Neuronal stem cell (in vitro differentiated cells): ENCODE results near the gene ZNF766.

ENCODE experiments used
- DNase-seq: peaks from one replicate; pipeline ENCODE4 v3.0.0-alpha.2; 2013; ENCODE audit warnings: low spot score
- H2AFZ ChIP-seq: one replicate; pipeline ENCODE4 v1.6.1; 2013; ENCODE audit warnings: mild to moderate bottlenecking, low read length, inconsistent platforms
- H2AK5ac ChIP-seq: 2 replicates; pipeline ENCODE4 v1.6.1; 2013; ENCODE audit warnings: low read depth, mild to moderate bottlenecking, inconsistent platforms, low read length, moderate library complexity, mixed read lengths
- H2BK120ac ChIP-seq: 2 replicates; pipeline ENCODE4 v1.6.1; 2013; ENCODE audit warnings: low read depth, mild to moderate bottlenecking, inconsistent platforms, low read length, moderate library complexity, mixed read lengths
- H2BK12ac ChIP-seq: one replicate; pipeline ENCODE4 v1.6.1; 2013; ENCODE audit warnings: low read length, inconsistent platforms
- H2BK15ac ChIP-seq: 2 replicates; pipeline ENCODE4 v1.6.1; 2013; ENCODE audit warnings: mild to moderate bottlenecking, low read length, inconsistent platforms, mixed read lengths
- H2BK5ac ChIP-seq: one replicate; pipeline ENCODE4 v1.6.1; 2013; ENCODE audit warnings: inconsistent platforms, mild to moderate bottlenecking, low read length, moderate library complexity
- H3K14ac ChIP-seq: one replicate; pipeline ENCODE4 v1.6.1; 2013; ENCODE audit warnings: low read length, inconsistent platforms
- H3K18ac ChIP-seq: 2 replicates; pipeline ENCODE4 v1.6.1; 2013; ENCODE audit warnings: low read length, inconsistent platforms
- H3K23ac ChIP-seq: 2 replicates; pipeline ENCODE4 v1.6.1; 2013; ENCODE audit warnings: low read depth, mild to moderate bottlenecking, mixed read lengths, low read length, inconsistent platforms; ENCODE audit not compliant: poor library complexity
- H3K27ac ChIP-seq: replicated peaks from 3 replicates; pipeline ENCODE4 v1.5.1; 2013; ENCODE audit warnings: low read length, inconsistent platforms
- H3K27me3 ChIP-seq, 3 experiments: 2 replicates each; pipeline ENCODE4 v1.6.1; 2013; ENCODE audit warnings: low read length in 3 of 3, mild to moderate bottlenecking in 2 of 3, inconsistent platforms in 1 of 3, low read depth in 1 of 3, mixed read lengths in 1 of 3, moderate library complexity in 1 of 3; ENCODE audit not compliant: control insufficient read depth in 3 of 3, insufficient read depth in 3 of 3
- H3K36me3 ChIP-seq, 2 donors: replicated peaks in 1 of 2; 2 replicates each; pipeline ENCODE4 v1.6.1; 2013; ENCODE audit warnings: low read length in 2 of 2; ENCODE audit not compliant: control insufficient read depth in 2 of 2, insufficient read depth in 2 of 2
- H3K4ac ChIP-seq: 2 replicates; pipeline ENCODE4 v1.6.1; 2013; ENCODE audit warnings: inconsistent platforms, mild to moderate bottlenecking, low read length, moderate library complexity
- H3K4me1 ChIP-seq, 2 donors: 1 replicate in 1 of 2; 2 replicates in 1 of 2; pipeline ENCODE4 v1.6.1; 2013; ENCODE audit warnings: low read length in 2 of 2, low read depth in 1 of 2; ENCODE audit not compliant: control insufficient read depth in 2 of 2, insufficient read depth in 1 of 2
- H3K4me2 ChIP-seq: one replicate; pipeline ENCODE4 v1.6.1; 2013; ENCODE audit warnings: mild to moderate bottlenecking, low read length, inconsistent platforms; ENCODE audit not compliant: insufficient read depth, poor library complexity, severe bottlenecking
- H3K4me3 ChIP-seq, 2 donors: 2 replicates each; pipeline ENCODE4 v1.5.1; 2013; ENCODE audit warnings: low read length in 2 of 2, mild to moderate bottlenecking in 2 of 2, inconsistent platforms in 1 of 2, moderate library complexity in 1 of 2
- H3K79me1 ChIP-seq: one replicate; pipeline ENCODE4 v1.6.1; 2013; ENCODE audit warnings: low read depth, mild to moderate bottlenecking, inconsistent platforms, low read length, moderate library complexity
- H3K9ac ChIP-seq: one replicate; pipeline ENCODE4 v1.6.1; 2013; ENCODE audit warnings: mild to moderate bottlenecking, low read depth, low read length, inconsistent platforms; ENCODE audit not compliant: poor library complexity
- H3K9me3 ChIP-seq, 2 donors: replicated peaks in 1 of 2; 2 replicates each; pipeline versions ENCODE3 to v1.6.1; 2013; ENCODE audit warnings: low read length in 2 of 2, mild to moderate bottlenecking in 2 of 2, inconsistent platforms in 1 of 2, low read depth in 1 of 2, mixed read lengths in 1 of 2, moderate library complexity in 1 of 2; ENCODE audit not compliant: control insufficient read depth in 2 of 2, insufficient read depth in 1 of 2
- H4K8ac ChIP-seq: one replicate; pipeline ENCODE4 v1.6.1; 2013; ENCODE audit warnings: low read depth, mild to moderate bottlenecking, inconsistent platforms, low read length, moderate library complexity
- H4K91ac ChIP-seq: one replicate; pipeline ENCODE4 v1.6.1; 2013; ENCODE audit warnings: low read length, low read depth, mild to moderate bottlenecking, inconsistent platforms; ENCODE audit not compliant: poor library complexity
- WGBS, 2 donors: extraction: QIAGEN DNeasy Blood & Tissue Kit; methylation state at CpG; one replicate each; pipeline ENCODE4 v1.1.7; 2013; ENCODE audit warnings: missing lambda C conversion rate in 2 of 2, mixed read lengths in 1 of 2; ENCODE audit not compliant: insufficient read length in 2 of 2, insufficient replicate concordance in 1 of 2; ENCODE audit errors: extremely low coverage in 2 of 2; 5-methylcytosine and 5-hydroxymethylcytosine counted together

ZNF766 gene

DNA sequence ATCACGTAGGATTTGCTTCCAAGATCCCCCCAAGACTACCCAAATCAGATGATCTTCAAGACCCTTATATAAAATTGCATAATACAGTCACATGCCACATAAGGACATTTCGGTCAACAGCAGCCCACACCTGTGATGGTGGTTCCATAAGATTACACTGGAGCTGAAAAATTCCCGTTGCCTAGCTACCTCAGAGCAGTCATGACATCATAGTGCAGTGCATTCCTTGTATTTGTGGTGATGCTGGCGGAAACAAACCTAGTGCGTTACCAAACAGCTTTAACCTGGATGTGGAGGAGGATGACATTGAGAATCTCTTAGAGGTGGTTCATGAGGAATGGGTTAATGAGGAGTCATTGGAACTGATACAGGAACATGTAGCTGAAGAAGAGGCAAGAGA lies 4.8 kb downstream of the ZNF766 start:
- Histone ChIP-seq H3K36me3 (peaks cover 15 to 77% of the 10 kb centered on the region in 2 donors), H2AK5ac (no peak overlapping the region), H3K79me1 (peaks cover 15% of the 10 kb centered on the region), H2BK5ac (no peak overlapping the region), H3K9ac (no peak overlapping the region), H3K4me2 (no peak overlapping the region), H2BK15ac (no peak overlapping the region), H3K18ac (no peak overlapping the region), H3K14ac (no peak overlapping the region), H3K4me1 (peaks cover 0 to 1% of the 10 kb centered on the region in 2 donors), H3K4ac (no peak overlapping the region), H2BK120ac (no peak overlapping the region), H3K9me3 (peaks cover 12 to 75% of the 10 kb centered on the region in 2 donors), H3K27me3 (no peaks in the 10 kb centered on the region), H3K27ac (no peak overlapping the region), H2BK12ac (no peak overlapping the region), H4K91ac (no peak overlapping the region), H2AFZ (no peak overlapping the region), H3K4me3 (no peak overlapping the region), H3K23ac (no peak overlapping the region), H4K8ac (no peak overlapping the region)
- no CpG with 5 or more reads among the region's 5 CpGs for WGBS, 2 donors
- no peak for DNase-seq

- Histone ChIP-seq H4K8ac (no peak overlapping the region), H2AFZ (no peak overlapping the region), H3K9me3 (peaks cover 12 to 86% of the 10 kb centered on the region in 2 donors), H3K36me3 (peaks cover 16 to 81% of the 10 kb centered on the region in 2 donors), H3K4me3 (no peak overlapping the region), H2BK15ac (no peak overlapping the region), H3K14ac (no peak overlapping the region), H3K23ac (no peak overlapping the region), H4K91ac (no peak overlapping the region), H3K4me2 (no peak overlapping the region), H2BK5ac (no peak overlapping the region), H2BK12ac (no peak overlapping the region), H3K4me1 (peaks cover 0 to 1% of the 10 kb centered on the region in 2 donors), H3K27ac (no peak overlapping the region), H3K9ac (no peak overlapping the region), H2BK120ac (no peak overlapping the region), H3K18ac (no peak overlapping the region), H3K4ac (no peak overlapping the region), H3K79me1 (peaks cover 15% of the 10 kb centered on the region), H3K27me3 (no peaks in the 10 kb centered on the region), H2AK5ac (no peak overlapping the region)
- no CpG with 5 or more reads among the region's 5 CpGs for WGBS, 2 donors
- no peak for DNase-seq
These were observed 6.6 kb downstream of the ZNF766 start for GRCh38 chr19:52275988-52276387.

GRCh38 chr19:52277471-52277870 lies 8.1 kb downstream of the ZNF766 start:
- H3K9me3 ChIP-seq = peaks cover 12 to 85% of the 10 kb centered on the region in 2 donors

GRCh38 chr19:52286256-52286655 lies 16.9 kb downstream of the ZNF766 start:
- peaks cover 37 to 98% of the 10 kb centered on the region in 2 donors for H3K36me3 ChIP-seq
- no peak overlapping the region for H3K23ac ChIP-seq
- H2BK120ac ChIP-seq = no peak overlapping the region
- no peak overlapping the region for H3K18ac ChIP-seq
- no peak overlapping the region for H4K91ac ChIP-seq
- H3K27ac ChIP-seq = no peak overlapping the region
- no peak overlapping the region for H2AK5ac ChIP-seq
- peaks cover 0 to 87% of the 10 kb centered on the region in 2 donors for H3K9me3 ChIP-seq
- no peak overlapping the region for H3K4ac ChIP-seq
- H3K4me1 ChIP-seq = no peaks in the 10 kb centered on the region
- H3K14ac ChIP-seq = no peak overlapping the region
- no peak overlapping the region for H3K9ac ChIP-seq
- no peak overlapping the region for H2AFZ ChIP-seq
- no peaks in the 10 kb centered on the region for H3K27me3 ChIP-seq
- peaks cover 8% of the 10 kb centered on the region for H3K79me1 ChIP-seq
- H3K4me2 ChIP-seq = no peak overlapping the region
- H3K4me3 ChIP-seq = no peak overlapping the region
- H2BK5ac ChIP-seq = no peak overlapping the region
- DNase-seq = no peak
- H2BK15ac ChIP-seq = no peak overlapping the region
- no peak overlapping the region for H2BK12ac ChIP-seq
- H4K8ac ChIP-seq = no peak overlapping the region
- WGBS, 2 donors = no CpG with 5 or more reads among the region's 6 CpGs

More at GRCh38 chr19:52277471-52277870, 8.1 kb downstream of the ZNF766 start:
- Histone ChIP-seq H3K18ac (no peak overlapping the region), H3K4me1 (no peaks in the 10 kb centered on the region), H2BK15ac (no peak overlapping the region), H4K91ac (no peak overlapping the region), H2BK5ac (no peak overlapping the region), H3K14ac (no peak overlapping the region), H2BK120ac (no peak overlapping the region), H3K9ac (no peak overlapping the region), H3K23ac (no peak overlapping the region), H3K79me1 (peaks cover 22% of the 10 kb centered on the region), H2AK5ac (no peak overlapping the region), H2AFZ (no peak overlapping the region), H3K36me3 (peaks cover 18 to 81% of the 10 kb centered on the region in 2 donors), H3K27ac (no peak overlapping the region), H3K4ac (no peak overlapping the region), H4K8ac (no peak overlapping the region), H3K4me3 (no peak overlapping the region), H3K27me3 (no peaks in the 10 kb centered on the region), H3K4me2 (no peak overlapping the region), H2BK12ac (no peak overlapping the region)
- DNase-seq = no peak
- WGBS, 2 donors = no CpG with 5 or more reads among the region's 6 CpGs
